NK-92 (cell line): Measurements from ENCODE around the gene ADAMTSL2.

ENCODE experiments used
- DNase-seq: peaks from one replicate; lab custom pipeline; 2025; ENCODE audit not compliant: unreplicated experiment; lab: John Stamatoyannopoulos, UW

ADAMTSL2 gene

GRCh38 chr9:133534346-133535291 is at the start of gene ADAMTSL2:
Gene ADAMTSL2 (plus strand): TSS chr9:133534704. CDS start chr9:133536713, 2,009 bp downstream.
- no peak for DNase-seq

GRCh38 chr9:133485531-133486260 is 48.8 kb upstream of the ADAMTSL2 start:
- DNase-seq = no peak

GRCh38 chr9:133487331-133487725 is 47.2 kb upstream of the ADAMTSL2 start:
- no peak for DNase-seq

GRCh38 chr9:133488686-133489252 is 45.7 kb upstream of the ADAMTSL2 start:
- no peak for DNase-seq

- no peak for DNase-seq
Observed at GRCh38 chr9:133489253-133490190, 45.0 kb upstream of the ADAMTSL2 start.

- DNase-seq = no peak
Observed at GRCh38 chr9:133490201-133490681, 44.3 kb upstream of the ADAMTSL2 start.

- DNase-seq = no peak
Observed at GRCh38 chr9:133490865-133491655, 43.4 kb upstream of the ADAMTSL2 start.

GRCh38 chr9:133491656-133491925 is 42.9 kb upstream of the ADAMTSL2 start:
- DNase-seq = no peak

GRCh38 chr9:133492061-133493021 is 42.2 kb upstream of the ADAMTSL2 start:
- no peak for DNase-seq

- no peak for DNase-seq
Observed at GRCh38 chr9:133493428-133493827, 41.1 kb upstream of the ADAMTSL2 start.

- no peak for DNase-seq
Observed at GRCh38 chr9:133493845-133494540, 40.5 kb upstream of the ADAMTSL2 start.

- no peak for DNase-seq
Observed at GRCh38 chr9:133494636-133495326, 39.7 kb upstream of the ADAMTSL2 start.

GRCh38 chr9:133495327-133496293 is 38.9 kb upstream of the ADAMTSL2 start:
- no peak for DNase-seq

GRCh38 chr9:133496861-133497842 is 37.4 kb upstream of the ADAMTSL2 start:
- DNase-seq = no peak
